ENCODE data around the gene FDXACB1.
"Not testable (repeated sequence)": the region's sequence is repeated elsewhere in the genome, so short reads cannot be mapped to it uniquely, and the experiment has no call there.

Gene FDXACB1

DNA sequence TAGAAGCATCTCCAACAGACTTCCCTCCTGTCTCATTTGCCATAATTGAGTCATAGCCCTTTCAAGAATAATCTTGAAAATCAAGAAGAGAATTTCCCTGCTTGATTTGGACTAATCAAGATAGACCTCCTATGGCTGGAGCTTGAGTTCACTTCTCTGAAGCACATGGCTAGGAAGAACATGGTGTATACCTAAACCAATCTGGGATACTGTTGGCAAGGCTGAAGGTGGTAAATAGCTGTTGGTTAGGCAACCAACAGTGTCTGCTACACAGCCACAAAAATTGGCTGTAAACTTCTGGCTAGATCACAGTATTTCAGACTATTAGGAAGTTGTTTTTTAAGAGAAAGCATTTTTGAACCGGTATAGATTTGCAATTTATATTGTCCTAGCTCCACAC, 27.7 kb upstream of the FDXACB1 start:
- DNase-seq (no peak), ATAC-seq (ENCODE audit: insufficient read depth, low read depth) (no peak)
- H3K27ac ChIP-seq (ENCODE audit: low read length): no peak overlapping the region
- H3K9me3 ChIP-seq (ENCODE audit: insufficient read depth, low read length, severe bottlenecking): no peaks in the 10 kb centered on the region
- peaks cover 4% of the 10 kb centered on the region for H3K27me3 ChIP-seq (ENCODE audit: insufficient read depth, low read length, poor library complexity)
- no peak overlapping the region for H3K4me3 ChIP-seq (ENCODE audit: low read depth in 1 of 2, low read length in 2 of 2)
- H3K4me1 ChIP-seq (ENCODE audit: insufficient read depth, low read length): no peaks in the 10 kb centered on the region
- no peaks in the 10 kb centered on the region for H4K20me1 ChIP-seq (ENCODE audit: insufficient read depth, low read length)
- no peak for TF ChIP-seq EZH2 (IDR thresholded peaks at IDR 0.05; ENCODE audit: borderline replicate concordance, low read depth, low read length, severe bottlenecking)
- TF ChIP-seq, protein P1, sequence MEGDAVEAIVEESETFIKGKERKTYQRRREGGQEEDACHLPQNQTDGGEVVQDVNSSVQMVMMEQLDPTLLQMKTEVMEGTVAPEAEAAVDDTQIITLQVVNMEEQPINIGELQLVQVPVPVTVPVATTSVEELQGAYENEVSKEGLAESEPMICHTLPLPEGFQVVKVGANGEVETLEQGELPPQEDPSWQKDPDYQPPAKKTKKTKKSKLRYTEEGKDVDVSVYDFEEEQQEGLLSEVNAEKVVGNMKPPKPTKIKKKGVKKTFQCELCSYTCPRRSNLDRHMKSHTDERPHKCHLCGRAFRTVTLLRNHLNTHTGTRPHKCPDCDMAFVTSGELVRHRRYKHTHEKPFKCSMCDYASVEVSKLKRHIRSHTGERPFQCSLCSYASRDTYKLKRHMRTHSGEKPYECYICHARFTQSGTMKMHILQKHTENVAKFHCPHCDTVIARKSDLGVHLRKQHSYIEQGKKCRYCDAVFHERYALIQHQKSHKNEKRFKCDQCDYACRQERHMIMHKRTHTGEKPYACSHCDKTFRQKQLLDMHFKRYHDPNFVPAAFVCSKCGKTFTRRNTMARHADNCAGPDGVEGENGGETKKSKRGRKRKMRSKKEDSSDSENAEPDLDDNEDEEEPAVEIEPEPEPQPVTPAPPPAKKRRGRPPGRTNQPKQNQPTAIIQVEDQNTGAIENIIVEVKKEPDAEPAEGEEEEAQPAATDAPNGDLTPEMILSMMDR (IDR thresholded peaks at IDR 0.05; ENCODE audit: borderline replicate concordance, extremely low read depth, low read length, poor library complexity, severe bottlenecking): no peak
- no peak overlapping the region for H2AFZ ChIP-seq (ENCODE audit: low read depth, low read length)
- H3K9ac ChIP-seq (ENCODE audit: low read depth, low read length): no peak overlapping the region
- H3K36me3 ChIP-seq (ENCODE audit: insufficient read depth, low read length): no peaks in the 10 kb centered on the region
- no peak overlapping the region for H3K4me2 ChIP-seq (ENCODE audit: insufficient read depth, low read length)
- no peaks in the 10 kb centered on the region for H3K79me2 ChIP-seq (ENCODE audit: insufficient read depth, low read length)

DNA sequence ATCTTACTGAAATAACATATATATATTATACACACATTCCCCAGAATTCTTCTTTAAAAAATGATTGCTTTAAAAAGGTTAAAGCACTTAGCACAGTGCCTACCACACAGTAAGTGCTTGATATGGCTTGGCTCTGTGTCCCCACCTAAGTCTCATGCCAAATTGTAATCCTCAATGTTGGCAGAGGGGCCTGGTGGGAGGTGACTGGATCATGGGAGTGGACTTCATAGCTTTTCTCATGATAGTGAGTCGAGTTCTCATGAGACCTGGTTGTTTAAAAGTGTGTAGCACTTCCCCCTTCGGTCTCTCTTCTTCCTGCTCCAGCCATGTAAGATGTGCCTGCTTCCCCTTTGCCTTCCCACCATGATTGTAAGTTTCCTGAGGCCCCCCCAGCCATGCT, 26.4 kb upstream of the FDXACB1 start:
- H3K9me3 ChIP-seq (ENCODE audit: insufficient read depth, low read length, severe bottlenecking): no peaks in the 10 kb centered on the region
- H3K36me3 ChIP-seq (ENCODE audit: insufficient read depth, low read length): no peaks in the 10 kb centered on the region
- no peaks in the 10 kb centered on the region for H3K4me1 ChIP-seq (ENCODE audit: insufficient read depth, low read length)
- H4K20me1 ChIP-seq (ENCODE audit: insufficient read depth, low read length): no peaks in the 10 kb centered on the region
- H3K4me3 ChIP-seq (ENCODE audit: low read depth in 1 of 2, low read length in 2 of 2): no peak overlapping the region
- DNase-seq (no peak), ATAC-seq (ENCODE audit: insufficient read depth, low read depth) (no peak)
- H3K9ac ChIP-seq (ENCODE audit: low read depth, low read length): no peak overlapping the region
- H3K4me2 ChIP-seq (ENCODE audit: insufficient read depth, low read length): no peak overlapping the region
- H3K27me3 ChIP-seq (ENCODE audit: insufficient read depth, low read length, poor library complexity): peaks cover 4% of the 10 kb centered on the region
- no peak overlapping the region for H2AFZ ChIP-seq (ENCODE audit: low read depth, low read length)
- no peak overlapping the region for H3K27ac ChIP-seq (ENCODE audit: low read length)
- TF ChIP-seq EZH2 (IDR thresholded peaks at IDR 0.05; ENCODE audit: borderline replicate concordance, low read depth, low read length, severe bottlenecking): no peak
- TF ChIP-seq, protein P1 (IDR thresholded peaks at IDR 0.05; ENCODE audit: borderline replicate concordance, extremely low read depth, low read length, poor library complexity, severe bottlenecking): no peak
- H3K79me2 ChIP-seq (ENCODE audit: insufficient read depth, low read length): no peaks in the 10 kb centered on the region

DNA sequence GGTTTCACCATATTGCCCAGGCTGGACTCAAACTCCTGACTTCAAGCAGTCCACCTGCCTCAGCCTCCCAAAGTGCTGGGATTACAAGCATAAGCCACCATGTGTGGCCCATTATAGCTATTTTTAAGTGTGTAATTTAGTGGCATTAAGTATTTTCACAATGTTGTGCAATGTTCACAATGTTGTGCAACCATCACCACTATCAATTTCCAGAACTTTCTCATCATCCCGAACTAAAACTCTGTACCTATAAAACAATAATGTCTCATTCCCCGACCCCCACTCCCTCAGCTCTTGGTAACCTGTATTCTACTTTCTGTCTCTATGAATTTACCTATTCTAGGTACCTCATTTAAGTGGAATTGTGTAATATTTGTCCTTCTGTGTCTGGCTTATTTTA, 7.9 kb upstream of the FDXACB1 start:
- no peaks in the 10 kb centered on the region for H3K9me3 ChIP-seq (ENCODE audit: insufficient read depth, low read length, severe bottlenecking)
- H3K4me2 ChIP-seq (ENCODE audit: insufficient read depth, low read length): no peak overlapping the region
- H2AFZ ChIP-seq (ENCODE audit: low read depth, low read length): no peak overlapping the region
- ATAC-seq (ENCODE audit: insufficient read depth, low read depth): no peak
- H3K9ac ChIP-seq (ENCODE audit: low read depth, low read length): no peak overlapping the region
- no peak overlapping the region for H3K4me3 ChIP-seq (ENCODE audit: low read depth in 1 of 2, low read length in 2 of 2)
- no peak overlapping the region for H3K27ac ChIP-seq (ENCODE audit: low read length)
- no peaks in the 10 kb centered on the region for H4K20me1 ChIP-seq (ENCODE audit: insufficient read depth, low read length)
- no peaks in the 10 kb centered on the region for H3K79me2 ChIP-seq (ENCODE audit: insufficient read depth, low read length)
- TF ChIP-seq, protein P1 (IDR thresholded peaks at IDR 0.05; ENCODE audit: borderline replicate concordance, extremely low read depth, low read length, poor library complexity, severe bottlenecking): no peak
- no peak for TF ChIP-seq EZH2 (IDR thresholded peaks at IDR 0.05; ENCODE audit: borderline replicate concordance, low read depth, low read length, severe bottlenecking)
- DNase-seq: no peak
- no peaks in the 10 kb centered on the region for H3K36me3 ChIP-seq (ENCODE audit: insufficient read depth, low read length)
- H3K4me1 ChIP-seq (ENCODE audit: insufficient read depth, low read length): no peaks in the 10 kb centered on the region
- no peaks in the 10 kb centered on the region for H3K27me3 ChIP-seq (ENCODE audit: insufficient read depth, low read length, poor library complexity)

DNA sequence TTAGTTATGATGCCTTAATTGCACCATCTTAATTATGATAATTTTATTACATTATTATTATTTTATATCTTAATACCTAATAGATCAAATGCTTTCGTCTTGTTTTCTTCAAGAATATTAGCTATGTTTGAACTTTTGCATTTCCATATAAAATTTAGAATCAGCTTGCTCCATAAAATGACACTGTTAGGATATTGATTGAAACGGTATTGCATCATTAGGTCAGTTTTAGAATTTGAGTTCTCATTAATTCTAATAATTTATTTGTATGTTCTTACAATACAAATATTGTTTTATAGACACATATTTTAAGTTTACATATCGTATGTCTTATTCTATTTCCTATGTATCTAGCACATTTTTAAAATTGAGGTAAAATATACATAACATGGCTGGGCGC, 7.1 kb upstream of the FDXACB1 start:
- Histone ChIP-seq H3K4me2 (ENCODE audit: insufficient read depth, low read length) (no peak overlapping the region), H3K9me3 (ENCODE audit: insufficient read depth, low read length, severe bottlenecking) (no peaks in the 10 kb centered on the region), H3K4me3 (ENCODE audit: low read depth in 1 of 2, low read length in 2 of 2) (no peak overlapping the region), H3K4me1 (ENCODE audit: insufficient read depth, low read length) (no peaks in the 10 kb centered on the region), H4K20me1 (ENCODE audit: insufficient read depth, low read length) (no peaks in the 10 kb centered on the region), H3K9ac (ENCODE audit: low read depth, low read length) (no peak overlapping the region), H3K79me2 (ENCODE audit: insufficient read depth, low read length) (no peaks in the 10 kb centered on the region), H3K27me3 (ENCODE audit: insufficient read depth, low read length, poor library complexity) (no peaks in the 10 kb centered on the region), H3K27ac (ENCODE audit: low read length) (no peak overlapping the region), H3K36me3 (ENCODE audit: insufficient read depth, low read length) (no peaks in the 10 kb centered on the region), H2AFZ (ENCODE audit: low read depth, low read length) (no peak overlapping the region)
- no peak for DNase-seq
- TF ChIP-seq, protein P1 (IDR thresholded peaks at IDR 0.05; ENCODE audit: borderline replicate concordance, extremely low read depth, low read length, poor library complexity, severe bottlenecking): no peak
- TF ChIP-seq EZH2 (IDR thresholded peaks at IDR 0.05; ENCODE audit: borderline replicate concordance, low read depth, low read length, severe bottlenecking): no peak
- no peak for ATAC-seq (ENCODE audit: insufficient read depth, low read depth)

DNA sequence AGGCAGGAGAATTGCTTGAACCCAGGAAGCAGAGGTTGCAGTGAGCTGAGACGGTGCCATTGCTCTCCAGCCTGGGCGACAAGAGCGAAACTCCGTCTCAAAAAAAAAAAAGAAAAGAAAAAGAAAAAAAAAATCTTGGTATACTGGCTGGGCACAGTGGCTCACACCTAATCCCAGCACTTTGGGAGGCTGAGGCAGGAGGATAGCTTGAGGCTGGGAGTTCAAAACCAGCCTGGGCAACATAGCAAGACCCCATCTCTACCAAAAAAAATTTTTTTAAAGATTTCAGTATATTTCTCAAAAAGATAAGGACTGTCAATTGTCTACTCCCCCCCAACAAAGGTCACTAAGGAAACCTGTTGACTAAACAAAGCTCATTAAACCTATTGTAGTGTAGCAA, 6.1 kb upstream of the FDXACB1 start:
- H3K4me3 ChIP-seq (ENCODE audit: low read depth in 1 of 2, low read length in 2 of 2); H4K20me1 ChIP-seq (ENCODE audit: insufficient read depth, low read length); ATAC-seq (ENCODE audit: insufficient read depth, low read depth); H2AFZ ChIP-seq (ENCODE audit: low read depth, low read length); H3K4me2 ChIP-seq (ENCODE audit: insufficient read depth, low read length); H3K9me3 ChIP-seq (ENCODE audit: insufficient read depth, low read length, severe bottlenecking); H3K9ac ChIP-seq (ENCODE audit: low read depth, low read length); DNase-seq; H3K79me2 ChIP-seq (ENCODE audit: insufficient read depth, low read length); H3K27ac ChIP-seq (ENCODE audit: low read length); H3K36me3 ChIP-seq (ENCODE audit: insufficient read depth, low read length); H3K27me3 ChIP-seq (ENCODE audit: insufficient read depth, low read length, poor library complexity); H3K4me1 ChIP-seq (ENCODE audit: insufficient read depth, low read length): not testable (repeated sequence)
